OCI-LY3 (cell line): ENCODE data around the gene TULP3.

Source experiments
- H2AFZ ChIP-seq: fragments of 200-600, 300-600 bp; shearing (Covaris generic); 2 replicates; pipeline ENCODE4 v1.6.0; 2014; ENCODE audit warnings: antibody characterized with exemption, low read depth, low read length
- H3K27ac ChIP-seq: fragments of 200-600, 300-600 bp; sonication (generic); 2 replicates; pipeline ENCODE4 v1.5.1; 2014; ENCODE audit warnings: mild to moderate bottlenecking, low read length, moderate library complexity, mixed read lengths
- H3K27me3 ChIP-seq: fragments of 200-600, 300-600 bp; sonication (generic); 2 replicates; pipeline ENCODE4 v1.6.1; 2014; ENCODE audit warnings: low read depth, low read length, mixed read lengths
- H3K36me3 ChIP-seq: fragments of 200-600, 300-600 bp; sonication (generic); replicated peaks from 2 replicates; pipeline ENCODE3; 2014; ENCODE audit warnings: low read depth, low read length, mixed read lengths
- H3K4me1 ChIP-seq: fragments of 300-600, 200-600 bp; sonication (generic); 2 replicates; pipeline ENCODE4 v1.6.1; 2014; ENCODE audit warnings: low read length, mixed read lengths
- H3K4me2 ChIP-seq: fragments of 200-600, 300-600 bp; sonication (generic); 2 replicates; pipeline ENCODE4 v1.6.1; 2014; ENCODE audit warnings: low read length, mixed read lengths
- H3K4me3 ChIP-seq: fragments of 300-600, 200-600 bp; sonication (generic); 2 replicates; pipeline ENCODE4 v1.5.1; 2014; ENCODE audit warnings: antibody characterized with exemption, mild to moderate bottlenecking, low read length, moderate library complexity
- H3K79me2 ChIP-seq: fragments of 300-600, 200-600 bp; shearing (Covaris generic); 2 replicates; pipeline ENCODE4 v1.6.1; 2014; ENCODE audit warnings: mild to moderate bottlenecking, low read length, mixed read lengths
- H3K9ac ChIP-seq: fragments of 300-600, 200-600 bp; shearing (Covaris generic); 2 replicates; pipeline ENCODE4 v1.6.0; 2014; ENCODE audit warnings: mild to moderate bottlenecking, low read length, moderate library complexity
- H3K9me3 ChIP-seq: fragments of 200-600, 300-600 bp; shearing (Covaris generic); 2 replicates; pipeline ENCODE4 v1.6.1; 2014; ENCODE audit warnings: low read length, mixed read lengths; ENCODE audit not compliant: insufficient read depth
- H4K20me1 ChIP-seq: fragments of 200-600, 300-600 bp; sonication (generic); 2 replicates; pipeline ENCODE4 v1.6.1; 2016; ENCODE audit warnings: low read length, mixed read lengths; ENCODE audit not compliant: insufficient read depth
- CTCF ChIP-seq: fragments of 200-600, 300-600 bp; sonication (generic); IDR thresholded peaks from 2 replicates; pipeline ENCODE4 v1.5.1; 2014; ENCODE audit warnings: antibody characterized with exemption, low read length, low read depth
- EZH2phosphoT487 ChIP-seq: fragments of 200-600 bp; shearing (Covaris generic); IDR thresholded peaks from 2 replicates; pipeline ENCODE4 v1.6.1; 2018; ENCODE audit warnings: antibody characterized with exemption, mixed run types, low read depth

Gene TULP3

GRCh38 chr12:2845280-2845679 lies 45.4 kb upstream of the TULP3 start:
- H4K20me1 ChIP-seq: no peaks in the 10 kb centered on the region

GRCh38 chr12:2851931-2852330 lies 38.8 kb upstream of the TULP3 start:
- H3K36me3 ChIP-seq: peaks cover 1% of the 10 kb centered on the region
- no peak overlapping the region for H3K9ac ChIP-seq
- no peaks in the 10 kb centered on the region for H3K9me3 ChIP-seq
- no peak overlapping the region for H3K4me2 ChIP-seq
- no peaks in the 10 kb centered on the region for H3K27me3 ChIP-seq
- no peaks in the 10 kb centered on the region for H3K4me1 ChIP-seq
- TF ChIP-seq EZH2phosphoT487 (no peak), CTCF (no peak)
- H3K27ac ChIP-seq: no peak overlapping the region
- H2AFZ ChIP-seq: no peak overlapping the region
- H3K4me3 ChIP-seq: no peak overlapping the region
- no peaks in the 10 kb centered on the region for H4K20me1 ChIP-seq
- no peaks in the 10 kb centered on the region for H3K79me2 ChIP-seq

More at GRCh38 chr12:2845280-2845679, 45.4 kb upstream of the TULP3 start:
- no peaks in the 10 kb centered on the region for H3K27me3 ChIP-seq
- TF ChIP-seq CTCF: no peak
- no peak for TF ChIP-seq EZH2phosphoT487
- H3K27ac ChIP-seq: no peak overlapping the region
- no peak overlapping the region for H3K4me2 ChIP-seq
- no peak overlapping the region for H3K9ac ChIP-seq
- no peaks in the 10 kb centered on the region for H3K4me1 ChIP-seq
- no peak overlapping the region for H2AFZ ChIP-seq
- H3K9me3 ChIP-seq: no peaks in the 10 kb centered on the region
- H3K79me2 ChIP-seq: no peaks in the 10 kb centered on the region
- H3K4me3 ChIP-seq: no peak overlapping the region
- H3K36me3 ChIP-seq: no peaks in the 10 kb centered on the region

- peaks cover 13% of the 10 kb centered on the region for H3K36me3 ChIP-seq
- TF ChIP-seq CTCF (no peak), EZH2phosphoT487 (no peak)
- H3K9me3 ChIP-seq: no peaks in the 10 kb centered on the region
- no peaks in the 10 kb centered on the region for H3K27me3 ChIP-seq
- no peaks in the 10 kb centered on the region for H4K20me1 ChIP-seq
- H3K4me1 ChIP-seq: no peaks in the 10 kb centered on the region
- no peak overlapping the region for H3K4me2 ChIP-seq
- H3K27ac ChIP-seq: no peak overlapping the region
- H2AFZ ChIP-seq: no peak overlapping the region
- no peak overlapping the region for H3K9ac ChIP-seq
- H3K79me2 ChIP-seq: no peaks in the 10 kb centered on the region
- no peak overlapping the region for H3K4me3 ChIP-seq
Measured at GRCh38 chr12:2853626-2854025, 37.1 kb upstream of the TULP3 start.

- Histone ChIP-seq H3K4me3 (no peak overlapping the region), H2AFZ (no peak overlapping the region), H3K4me1 (no peaks in the 10 kb centered on the region), H3K36me3 (peaks cover 25% of the 10 kb centered on the region), H3K4me2 (no peak overlapping the region), H3K27ac (no peak overlapping the region), H3K79me2 (no peaks in the 10 kb centered on the region), H3K9ac (no peak overlapping the region), H3K9me3 (no peaks in the 10 kb centered on the region), H4K20me1 (no peaks in the 10 kb centered on the region), H3K27me3 (no peaks in the 10 kb centered on the region)
- TF ChIP-seq CTCF (no peak), EZH2phosphoT487 (no peak)
Measured at GRCh38 chr12:2854669-2855453, 35.8 kb upstream of the TULP3 start.
